ENCODE data around the gene PCSK4. TPM values are rescaled to one million over a fixed set of nuclear protein-coding genes. Genes with fewer than 3 reads are reported as not detected.

PCSK4 gene
- total RNA-seq, 1 experiment from 2014 or later: 18.6 TPM

- BruUV-seq (replicated peaks): no TSS peak
- peak overlapping the region; percentile 76 for H3K4me3 ChIP-seq
- no peak for DNase-seq
- peaks cover 10% of the 10 kb centered on the region for H3K36me3 ChIP-seq (ENCODE audit: low read depth)
- TF ChIP-seq EZH2 (IDR thresholded peaks at IDR 0.05; ENCODE audit: low read depth) (no peak), CTCF (conservative IDR thresholded peaks at IDR 0.05) (no peak)
- H3K4me2 ChIP-seq: peak overlapping the region; percentile 90
- peaks cover 71% of the 10 kb centered on the region for H3F3A ChIP-seq (ENCODE audit: insufficient read depth, low read depth)
- peak overlapping the region; percentile 89 for H3K27ac ChIP-seq
- H3K9me3 ChIP-seq (ENCODE audit: insufficient read depth, low read depth): no peaks in the 10 kb centered on the region
- H4K20me1 ChIP-seq (ENCODE audit: insufficient read depth): peaks cover 39% of the 10 kb centered on the region
- H3K27me3 ChIP-seq (ENCODE audit: insufficient read depth, low read depth): no peaks in the 10 kb centered on the region
- intact Hi-C loops (cut with micrococcal nuclease; ENCODE audit: unreplicated experiment): loop anchor here (1.0 kb wide), 1 partner anchor 31 kb away; no protein-coding TSS in a partner anchor
- CTCF ChIA-PET: no interaction called here
- POLR2A ChIA-PET (ENCODE audit: unreplicated experiment): no interaction called here
- peaks cover 40% of the 10 kb centered on the region for H3K79me2 ChIP-seq (ENCODE audit: low read depth)
- H3K4me1 ChIP-seq (replicated peaks; ENCODE audit: insufficient read depth): peaks cover 16% of the 10 kb centered on the region
- no peak overlapping the region for H2AFZ ChIP-seq
- H3K9me2 ChIP-seq (ENCODE audit: insufficient read depth): no peaks in the 10 kb centered on the region
These were observed 51.2 kb downstream of the PCSK4 start for GRCh38 chr19:1438933-1439354.

- Histone ChIP-seq H3F3A (ENCODE audit: insufficient read depth, low read depth) (peaks cover 65% of the 10 kb centered on the region), H3K36me3 (ENCODE audit: low read depth) (peaks cover 10% of the 10 kb centered on the region), H3K27ac (peak within 1 kb of the TSS; percentile 89), H3K9me3 (ENCODE audit: insufficient read depth, low read depth) (no peaks in the 10 kb centered on the region), H3K4me2 (peak within 1 kb of the TSS; percentile 90), H4K20me1 (ENCODE audit: insufficient read depth) (peaks cover 39% of the 10 kb centered on the region), H3K4me3 (peak within 1 kb of the TSS; percentile 76), H2AFZ (0 out of 2 replicates have a peak within 1 kb of the TSS, but pooled peaks have one; percentile 68), H3K9me2 (ENCODE audit: insufficient read depth) (no peaks in the 10 kb centered on the region), H3K4me1 (replicated peaks; ENCODE audit: insufficient read depth) (peaks cover 9% of the 10 kb centered on the region), H3K27me3 (ENCODE audit: insufficient read depth, low read depth) (no peaks in the 10 kb centered on the region), H3K79me2 (ENCODE audit: low read depth) (peaks cover 40% of the 10 kb centered on the region)
- ChIA-PET CTCF (no interaction called here), POLR2A (ENCODE audit: unreplicated experiment) (interaction anchor here (0.6 kb wide), 1 partner anchor 53 kb away, joined by 4 read pairs; the partner anchor contains the start of gene REEP6)
- TF ChIP-seq EZH2 (IDR thresholded peaks at IDR 0.05; ENCODE audit: low read depth): no peak
- TF ChIP-seq CTCF (conservative IDR thresholded peaks at IDR 0.05): peak; percentile 75
- DNase-seq: peak; percentile 77 to 85
- intact Hi-C loops (cut with micrococcal nuclease; ENCODE audit: unreplicated experiment): loop anchor here (1.0 kb wide), 1 partner anchor 30 kb away; no protein-coding TSS in a partner anchor
- TSS peak; percentile 60 for BruUV-seq (replicated peaks)
These were observed 51.9 kb downstream of the PCSK4 start, which contains the start of gene RPS15 for GRCh38 chr19:1438035-1438932. RPS15 (plus strand) TSS chr19:1438396; CDS start chr19:1438426, 30 bp downstream.

GRCh38 chr19:1437609-1438008 lies 52.5 kb downstream of the PCSK4 start:
- Histone ChIP-seq H3K79me2 (ENCODE audit: low read depth) (peaks cover 40% of the 10 kb centered on the region), H3K4me1 (replicated peaks; ENCODE audit: insufficient read depth) (peaks cover 9% of the 10 kb centered on the region), H3F3A (ENCODE audit: insufficient read depth, low read depth) (peaks cover 58% of the 10 kb centered on the region), H3K9me3 (ENCODE audit: insufficient read depth, low read depth) (no peaks in the 10 kb centered on the region), H4K20me1 (ENCODE audit: insufficient read depth) (peaks cover 36% of the 10 kb centered on the region), H3K9me2 (ENCODE audit: insufficient read depth) (no peaks in the 10 kb centered on the region), H2AFZ (no peak overlapping the region), H3K27ac (peak overlapping the region; percentile 89; the same call in 1 of the 2 replicates), H3K4me3 (no peak overlapping the region), H3K36me3 (ENCODE audit: low read depth) (peaks cover 10% of the 10 kb centered on the region), H3K27me3 (ENCODE audit: insufficient read depth, low read depth) (no peaks in the 10 kb centered on the region), H3K4me2 (peak overlapping the region; percentile 22; the same call in 1 of the 2 replicates)
- TF ChIP-seq EZH2 (IDR thresholded peaks at IDR 0.05; ENCODE audit: low read depth) (no peak), CTCF (conservative IDR thresholded peaks at IDR 0.05) (no peak)
- POLR2A ChIA-PET (ENCODE audit: unreplicated experiment): interaction anchor here (0.6 kb wide), 1 partner anchor 53 kb away, joined by 4 read pairs; the partner anchor contains the start of gene REEP6
- no peak for DNase-seq
- CTCF ChIA-PET: no interaction called here
- BruUV-seq (replicated peaks): no TSS peak
- intact Hi-C loops (cut with micrococcal nuclease; ENCODE audit: unreplicated experiment): loop anchor here (1.0 kb wide), 1 partner anchor 29 kb away; no protein-coding TSS in a partner anchor
